Ascending aorta (tissue), 2 donors: Measurements from ENCODE around the gene SAT1. TPM values are rescaled to one million over a fixed set of nuclear protein-coding genes. Genes with fewer than 3 reads are reported as not detected.

Experiments
- DNase-seq, 2 donors: peaks; one replicate each; pipeline ENCODE4 v3.0.0-alpha.2; 2019; ENCODE audit warnings: low spot score in 2 of 2
- H3K27ac ChIP-seq, 2 donors: fragments of 200-600 bp; sonication (generic); one replicate each; pipeline ENCODE4 v1.5.1; 2016 to 2017; ENCODE audit warnings: mild to moderate bottlenecking in 1 of 2
- H3K27me3 ChIP-seq: fragments of 200-600 bp; sonication (generic); one replicate; pipeline ENCODE4 v1.5.1; 2017
- H3K36me3 ChIP-seq, 2 donors: fragments of 200-600 bp; sonication (generic); one replicate each; pipeline ENCODE4 v1.5.1; 2016
- H3K4me1 ChIP-seq, 2 donors: fragments of 200-600 bp; sonication (generic); one replicate each; pipeline ENCODE4 v1.5.1; 2016 to 2017; ENCODE audit warnings: mild to moderate bottlenecking in 1 of 2
- H3K4me3 ChIP-seq, 2 donors: fragments of 200-600 bp; sonication (generic); one replicate each; pipeline ENCODE4 v1.5.1; 2016 to 2017; ENCODE audit warnings: mild to moderate bottlenecking in 1 of 2
- H3K9me3 ChIP-seq, 2 donors: fragments of 200-600 bp; sonication (generic); one replicate each; pipeline ENCODE4 v1.5.1; 2016
- intact Hi-C: fragments of 100-400 bp; cut with DNase I; formaldehyde crosslinking; loops from one replicate; pipeline ENCODE4 v1.15.1; 2023
- total RNA-seq: library from RNA; depleted of rRNA; stranded (reverse); fragments of >200 nt; gene quantifications from one replicate; pipeline ENCODE4 v1.1.0, GENCODE V29; 2016
- TF ChIP-seq, protein P1 (sequence below), 3 experiments: fragments of 200-600 bp in 2 of 3; fragments of 450-650 bp in 1 of 3; sonication (generic) in 2 of 3; IDR thresholded peaks; one replicate each; pipeline ENCODE4 v1.5.1; 2016 to 2019; ENCODE audit warnings: antibody characterized with exemption in 3 of 3, mild to moderate bottlenecking in 1 of 3, moderate library complexity in 1 of 3

Gene SAT1
- total RNA-seq, 1 donor from 2014 or later = 349 TPM

- DNase-seq = no peak
- no peaks in the 10 kb centered on the region for H3K27me3 ChIP-seq
- intact Hi-C loops = no loop called here
- no peaks in the 10 kb centered on the region for H3K36me3 ChIP-seq
- no peaks in the 10 kb centered on the region for H3K4me1 ChIP-seq
- H3K27ac ChIP-seq = no peak overlapping the region
- no peak overlapping the region for H3K4me3 ChIP-seq
- no peaks in the 10 kb centered on the region for H3K9me3 ChIP-seq
- TF ChIP-seq, protein P1, sequence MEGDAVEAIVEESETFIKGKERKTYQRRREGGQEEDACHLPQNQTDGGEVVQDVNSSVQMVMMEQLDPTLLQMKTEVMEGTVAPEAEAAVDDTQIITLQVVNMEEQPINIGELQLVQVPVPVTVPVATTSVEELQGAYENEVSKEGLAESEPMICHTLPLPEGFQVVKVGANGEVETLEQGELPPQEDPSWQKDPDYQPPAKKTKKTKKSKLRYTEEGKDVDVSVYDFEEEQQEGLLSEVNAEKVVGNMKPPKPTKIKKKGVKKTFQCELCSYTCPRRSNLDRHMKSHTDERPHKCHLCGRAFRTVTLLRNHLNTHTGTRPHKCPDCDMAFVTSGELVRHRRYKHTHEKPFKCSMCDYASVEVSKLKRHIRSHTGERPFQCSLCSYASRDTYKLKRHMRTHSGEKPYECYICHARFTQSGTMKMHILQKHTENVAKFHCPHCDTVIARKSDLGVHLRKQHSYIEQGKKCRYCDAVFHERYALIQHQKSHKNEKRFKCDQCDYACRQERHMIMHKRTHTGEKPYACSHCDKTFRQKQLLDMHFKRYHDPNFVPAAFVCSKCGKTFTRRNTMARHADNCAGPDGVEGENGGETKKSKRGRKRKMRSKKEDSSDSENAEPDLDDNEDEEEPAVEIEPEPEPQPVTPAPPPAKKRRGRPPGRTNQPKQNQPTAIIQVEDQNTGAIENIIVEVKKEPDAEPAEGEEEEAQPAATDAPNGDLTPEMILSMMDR (IDR thresholded peaks at IDR 0.05) = no peak
These were observed 28.7 kb downstream of the SAT1 start for GRCh38 chrX:23811656-23812055.

DNA sequence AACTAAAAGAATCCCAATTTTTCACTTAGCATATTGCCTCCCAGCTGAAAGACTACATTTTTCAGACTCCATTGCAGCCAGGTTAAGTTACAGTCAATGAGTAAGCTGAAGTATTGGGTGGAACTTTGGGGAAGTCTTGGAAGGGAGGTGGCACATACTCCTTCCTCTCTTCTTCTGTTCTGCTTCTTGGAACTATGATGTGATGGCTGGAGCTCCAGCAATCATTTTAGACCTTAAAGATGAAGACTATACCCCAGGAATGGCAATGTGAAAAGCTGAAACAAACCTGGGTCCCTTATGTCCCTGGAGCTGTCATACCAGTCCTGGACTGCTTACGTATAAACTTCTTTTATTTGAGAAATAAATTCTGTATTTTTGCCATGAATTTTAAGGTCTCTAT, 30.8 kb downstream of the SAT1 start:
- DNase-seq = no peak
- H3K4me3 ChIP-seq = no peak overlapping the region
- intact Hi-C loops = no loop called here
- no peaks in the 10 kb centered on the region for H3K4me1 ChIP-seq
- no peaks in the 10 kb centered on the region for H3K36me3 ChIP-seq
- no peak overlapping the region for H3K27ac ChIP-seq
- H3K27me3 ChIP-seq = no peaks in the 10 kb centered on the region
- TF ChIP-seq, protein P1 (IDR thresholded peaks at IDR 0.05) = no peak
- H3K9me3 ChIP-seq = no peaks in the 10 kb centered on the region

GRCh38 chrX:23815376-23815775, 32.4 kb downstream of the SAT1 start:
- Histone ChIP-seq H3K27ac (no peak overlapping the region), H3K4me1 (no peaks in the 10 kb centered on the region), H3K36me3 (no peaks in the 10 kb centered on the region), H3K27me3 (no peaks in the 10 kb centered on the region), H3K4me3 (no peak overlapping the region), H3K9me3 (no peaks in the 10 kb centered on the region)
- DNase-seq = no peak
- TF ChIP-seq, protein P1 (IDR thresholded peaks at IDR 0.05) = no peak
- intact Hi-C loops = no loop called here

GRCh38 chrX:23816179-23816578, 33.2 kb downstream of the SAT1 start:
- no peak overlapping the region for H3K4me3 ChIP-seq
- intact Hi-C loops = no loop called here
- TF ChIP-seq, protein P1 (IDR thresholded peaks at IDR 0.05) = no peak
- H3K27me3 ChIP-seq = no peaks in the 10 kb centered on the region
- no peaks in the 10 kb centered on the region for H3K36me3 ChIP-seq
- no peak overlapping the region for H3K27ac ChIP-seq
- no peak for DNase-seq
- H3K4me1 ChIP-seq = no peaks in the 10 kb centered on the region
- H3K9me3 ChIP-seq = no peaks in the 10 kb centered on the region

DNA sequence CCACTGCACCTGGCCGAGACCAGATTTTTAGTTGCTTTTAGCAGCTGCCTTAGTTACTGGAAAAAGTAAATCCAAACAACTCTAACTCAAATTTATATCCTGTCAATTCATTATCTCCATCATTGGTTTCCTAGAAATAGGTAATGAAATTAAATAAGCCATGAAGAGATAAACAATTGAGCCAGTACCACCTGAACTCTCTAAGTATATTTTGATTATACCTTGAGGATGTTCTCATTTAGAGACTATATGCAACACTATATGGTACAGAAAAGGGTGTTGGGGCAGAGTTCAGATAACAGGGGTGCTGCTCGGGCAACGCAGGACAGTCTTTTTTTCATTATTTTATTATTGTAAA, 35.0 kb downstream of the SAT1 start:
- intact Hi-C loops = no loop called here
- TF ChIP-seq, protein P1 (IDR thresholded peaks at IDR 0.05) = no peak
- H3K27me3 ChIP-seq = no peaks in the 10 kb centered on the region

More for the DNA sequence above, 35.0 kb downstream of the SAT1 start:
- Histone ChIP-seq H3K36me3 (no peaks in the 10 kb centered on the region), H3K4me3 (no peak overlapping the region), H3K9me3 (no peaks in the 10 kb centered on the region), H3K27ac (no peak overlapping the region), H3K4me1 (no peaks in the 10 kb centered on the region)
- no peak for DNase-seq
